ENCODE measurements around the gene ASIP.

- no peak for TF ChIP-seq RXRA (IDR thresholded peaks at IDR 0.05)
- TF ChIP-seq CTCF (IDR thresholded peaks at IDR 0.05; ENCODE audit: low read depth, low read length, missing input control), result no peak
- no peak for TF ChIP-seq TAF1 (conservative IDR thresholded peaks at IDR 0.05)
- TF ChIP-seq NR2F2 (IDR thresholded peaks at IDR 0.05), result no peak
- no peak for TF ChIP-seq ZBTB33 (IDR thresholded peaks at IDR 0.05)
Measured at GRCh38 chr20:34211591-34211990, 29.6 kb upstream of the ASIP start.
